GM12875 (cell line): ENCODE data around the gene OSGIN1.
"Not testable (repeated sequence)": the region's sequence is repeated elsewhere in the genome, so short reads cannot be mapped to it uniquely, and the experiment has no call there.

Experiments used
- H3K4me3 ChIP-seq: one replicate; pipeline ENCODE4 v1.5.1; 2011; ENCODE audit warnings: low read depth, low read length, control low read depth
- TF ChIP-seq, protein P1 (sequence below): IDR thresholded peaks from 2 replicates; pipeline ENCODE4 v1.5.1; 2011; ENCODE audit warnings: low read depth, mild to moderate bottlenecking, control low read depth, inconsistent platforms, low read length, moderate library complexity, borderline replicate concordance; ENCODE audit not compliant: insufficient read depth

The OSGIN1 gene

DNA sequence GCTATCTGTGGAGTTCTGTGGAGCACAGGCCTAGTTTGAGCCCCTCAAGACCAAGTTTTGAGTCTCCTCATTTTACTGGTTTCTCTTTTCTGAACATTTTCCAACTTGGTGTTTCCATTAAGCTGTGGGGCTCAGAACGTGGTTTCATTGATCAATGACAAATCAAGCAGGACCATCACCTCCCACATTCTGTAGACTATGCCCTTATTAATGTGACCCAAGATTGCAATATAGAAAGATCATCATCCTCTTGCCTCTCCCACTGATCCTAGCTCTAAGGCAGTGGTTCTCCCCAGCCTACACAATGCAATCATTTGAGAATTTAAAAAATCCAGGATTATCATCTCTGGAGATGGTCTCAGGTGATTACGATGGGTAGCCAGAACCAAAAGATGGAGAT, 15.8 kb upstream of the OSGIN1 start:
- TF ChIP-seq, protein P1, sequence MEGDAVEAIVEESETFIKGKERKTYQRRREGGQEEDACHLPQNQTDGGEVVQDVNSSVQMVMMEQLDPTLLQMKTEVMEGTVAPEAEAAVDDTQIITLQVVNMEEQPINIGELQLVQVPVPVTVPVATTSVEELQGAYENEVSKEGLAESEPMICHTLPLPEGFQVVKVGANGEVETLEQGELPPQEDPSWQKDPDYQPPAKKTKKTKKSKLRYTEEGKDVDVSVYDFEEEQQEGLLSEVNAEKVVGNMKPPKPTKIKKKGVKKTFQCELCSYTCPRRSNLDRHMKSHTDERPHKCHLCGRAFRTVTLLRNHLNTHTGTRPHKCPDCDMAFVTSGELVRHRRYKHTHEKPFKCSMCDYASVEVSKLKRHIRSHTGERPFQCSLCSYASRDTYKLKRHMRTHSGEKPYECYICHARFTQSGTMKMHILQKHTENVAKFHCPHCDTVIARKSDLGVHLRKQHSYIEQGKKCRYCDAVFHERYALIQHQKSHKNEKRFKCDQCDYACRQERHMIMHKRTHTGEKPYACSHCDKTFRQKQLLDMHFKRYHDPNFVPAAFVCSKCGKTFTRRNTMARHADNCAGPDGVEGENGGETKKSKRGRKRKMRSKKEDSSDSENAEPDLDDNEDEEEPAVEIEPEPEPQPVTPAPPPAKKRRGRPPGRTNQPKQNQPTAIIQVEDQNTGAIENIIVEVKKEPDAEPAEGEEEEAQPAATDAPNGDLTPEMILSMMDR, result no peak
- H3K4me3 ChIP-seq, result no peak overlapping the region

DNA sequence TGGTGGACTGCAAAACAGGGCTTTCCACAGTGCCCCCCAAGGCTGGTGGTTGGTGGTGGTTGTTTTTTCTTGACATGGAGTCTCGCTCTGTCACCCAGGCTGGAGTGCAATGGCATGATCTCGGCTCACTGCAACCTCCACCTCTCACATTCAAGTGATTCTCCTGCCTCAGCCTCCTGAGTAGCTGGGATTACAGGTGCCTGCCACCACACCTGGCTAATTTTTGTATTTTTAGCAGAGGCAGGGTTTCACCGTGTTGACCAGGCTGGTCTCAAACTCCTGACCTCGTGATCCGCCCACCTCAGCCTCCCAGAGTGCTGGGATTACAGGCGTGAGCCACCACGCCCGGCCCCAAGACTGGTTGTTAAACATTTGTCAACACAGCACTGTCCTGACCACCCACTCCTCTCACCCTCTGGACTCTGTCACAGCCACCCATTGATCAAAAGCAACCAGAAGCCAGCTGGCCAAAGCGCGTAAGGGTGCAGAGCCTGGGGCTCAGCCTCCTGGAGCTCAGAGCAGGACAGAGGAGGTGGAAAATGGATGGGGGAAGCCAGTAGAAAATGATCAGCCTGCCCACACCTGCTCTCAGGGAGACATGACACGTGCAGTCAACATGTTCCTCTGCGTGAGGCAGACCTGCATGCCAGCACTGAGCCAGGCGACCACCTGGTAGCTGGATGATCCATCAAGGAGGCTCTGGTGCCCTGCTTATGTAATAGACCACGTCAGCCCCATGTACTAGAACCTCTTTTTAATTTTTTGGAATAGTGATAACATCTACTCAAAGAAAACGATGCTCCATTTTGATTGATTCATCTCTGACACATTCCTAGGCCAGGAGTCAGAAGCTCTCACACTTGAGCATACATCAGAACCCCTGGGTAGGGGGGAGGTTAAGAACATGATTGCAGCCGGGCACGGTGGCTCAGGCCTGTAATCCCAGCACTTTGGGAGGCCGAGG, 14.8 kb upstream of the OSGIN1 start:
- no peak overlapping the region for H3K4me3 ChIP-seq
- TF ChIP-seq, protein P1, result no peak

- H3K4me3 ChIP-seq, result no peak overlapping the region
- TF ChIP-seq, protein P1, result no peak
Measured at GRCh38 chr16:83939266-83939855, 13.7 kb upstream of the OSGIN1 start.

DNA sequence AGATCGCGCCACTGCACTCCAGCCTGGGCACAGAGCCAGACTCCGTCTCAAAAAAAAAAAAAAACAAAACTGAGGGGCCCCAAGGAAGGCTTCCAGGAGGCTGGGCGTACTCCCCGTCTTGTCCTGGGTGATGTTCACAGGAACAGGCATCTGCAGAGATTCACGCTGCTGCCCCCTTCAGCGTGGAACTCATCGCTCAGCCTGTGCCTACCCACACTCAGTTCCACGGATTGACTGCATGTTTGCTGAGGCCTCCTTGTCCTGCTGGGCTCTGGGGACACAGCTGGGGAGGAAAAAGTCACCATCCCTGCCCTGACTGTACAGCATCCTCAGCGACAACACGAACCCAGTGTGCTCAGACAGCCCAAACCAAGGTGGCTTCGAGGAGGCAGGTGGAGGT, 12.9 kb upstream of the OSGIN1 start:
- H3K4me3 ChIP-seq, result no peak overlapping the region
- TF ChIP-seq, protein P1, result no peak

DNA sequence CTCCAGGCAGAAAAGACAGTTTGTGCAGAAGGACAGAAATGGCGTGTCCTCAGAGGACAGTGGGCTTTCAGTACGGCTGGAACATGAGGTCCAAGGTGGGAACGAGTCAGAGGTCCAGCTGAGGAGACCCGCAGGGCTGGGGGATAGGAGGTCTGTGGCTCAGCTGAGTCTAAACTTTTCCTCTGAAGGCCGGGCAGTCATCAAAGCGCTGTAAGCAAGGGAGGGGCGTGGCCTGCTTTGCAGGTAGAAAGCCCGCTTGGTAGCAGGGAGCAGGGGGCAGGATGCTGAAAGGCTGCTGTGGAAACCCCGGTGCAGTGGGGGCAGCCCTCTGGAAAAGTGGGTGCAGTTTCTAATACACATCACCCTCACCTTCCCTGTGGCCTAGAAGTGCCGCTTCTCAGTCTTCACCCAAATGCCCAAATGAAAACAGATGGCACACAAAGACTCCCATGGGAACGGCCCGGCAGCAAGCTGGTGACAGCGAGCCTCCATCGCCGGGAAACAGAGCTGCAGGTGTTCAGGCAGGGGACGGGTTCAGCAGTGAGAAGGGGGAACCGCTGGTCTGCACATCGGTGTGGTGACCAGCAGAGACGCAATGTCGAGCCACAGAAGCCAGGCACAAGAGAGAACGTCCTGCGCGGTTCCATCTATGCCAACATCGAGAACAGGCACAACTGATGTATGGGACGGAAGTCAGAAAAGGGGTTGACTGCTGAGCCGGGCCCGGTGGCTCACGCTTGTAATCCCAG, 12.2 kb upstream of the OSGIN1 start:
- TF ChIP-seq, protein P1, result no peak
- no peak overlapping the region for H3K4me3 ChIP-seq

GRCh38 chr16:83941546-83941945, 11.5 kb upstream of the OSGIN1 start:
- H3K4me3 ChIP-seq, result not testable (repeated sequence)

- TF ChIP-seq, protein P1, result no peak
Measured at GRCh38 chr16:83942074-83942473, 11.0 kb upstream of the OSGIN1 start.

More at GRCh38 chr16:83942074-83942473, 11.0 kb upstream of the OSGIN1 start:
- H3K4me3 ChIP-seq, result no peak overlapping the region
